Kidney tubule cell (primary cell): Measurements from ENCODE around the gene SYNM.
"Not testable (repeated sequence)": the region's sequence is repeated elsewhere in the genome, so short reads cannot be mapped to it uniquely, and the experiment has no call there.

ENCODE experiments used
- DNase-seq: peaks from one replicate; pipeline ENCODE4 v3.0.0-alpha.2; 2018; ENCODE audit warnings: low spot score

SYNM gene

GRCh38 chr15:99108993-99109392 lies 4.1 kb downstream of the SYNM start:
- DNase-seq = no peak

- no peak for DNase-seq
Observed at GRCh38 chr15:99109555-99110021, 4.7 kb downstream of the SYNM start.

- no peak for DNase-seq
Observed at GRCh38 chr15:99110093-99110492, 5.2 kb downstream of the SYNM start.

GRCh38 chr15:99110581-99111320 lies 5.9 kb downstream of the SYNM start:
- no peak for DNase-seq

- not testable (repeated sequence) for DNase-seq
Observed at GRCh38 chr15:99111641-99112040, 6.8 kb downstream of the SYNM start.

- DNase-seq = no peak
Observed at GRCh38 chr15:99113547-99114271, 8.8 kb downstream of the SYNM start.

GRCh38 chr15:99114511-99115299 lies 9.8 kb downstream of the SYNM start:
- DNase-seq = no peak

GRCh38 chr15:99115300-99116215 lies 10.7 kb downstream of the SYNM start:
- DNase-seq = no peak

GRCh38 chr15:99117111-99117510 lies 12.2 kb downstream of the SYNM start:
- no peak for DNase-seq

- no peak for DNase-seq
Observed at GRCh38 chr15:99117563-99118257, 12.8 kb downstream of the SYNM start.

GRCh38 chr15:99118258-99118632 lies 13.4 kb downstream of the SYNM start:
- DNase-seq = no peak

GRCh38 chr15:99118801-99119546 lies 14.1 kb downstream of the SYNM start:
- DNase-seq = no peak

- DNase-seq = no peak
Observed at GRCh38 chr15:99120050-99120777, 15.3 kb downstream of the SYNM start.

- DNase-seq = no peak
Observed at GRCh38 chr15:99121207-99121606, 16.3 kb downstream of the SYNM start.

GRCh38 chr15:99121691-99122410 lies 17.0 kb downstream of the SYNM start:
- DNase-seq = no peak

- no peak for DNase-seq
Observed at GRCh38 chr15:99122831-99123712, 18.2 kb downstream of the SYNM start.

- DNase-seq = peak; percentile 97
Observed at GRCh38 chr15:99123713-99124451, 19.0 kb downstream of the SYNM start.
